Measurements from ENCODE around the gene PNLDC1.
"Not testable (repeated sequence)": the region's sequence is repeated elsewhere in the genome, so short reads cannot be mapped to it uniquely, and the experiment has no call there.

The PNLDC1 gene

GRCh38 chr6:159819098-159819497 is 19.0 kb downstream of the PNLDC1 start:
- DNase-seq (ENCODE audit: low read depth in 2 of 2, low spot score in 1 of 2), result no peak

- no peak for DNase-seq (ENCODE audit: low read depth in 2 of 2, low spot score in 1 of 2)
Observed at GRCh38 chr6:159819932-159820640, 20.0 kb downstream of the PNLDC1 start.

- no peak for DNase-seq (ENCODE audit: low read depth in 2 of 2, low spot score in 1 of 2)
Observed at GRCh38 chr6:159821122-159821521, 21.0 kb downstream of the PNLDC1 start.

- no peak for DNase-seq (ENCODE audit: low read depth in 2 of 2, low spot score in 1 of 2)
Observed at GRCh38 chr6:159821726-159822125, 21.6 kb downstream of the PNLDC1 start.

GRCh38 chr6:159823953-159824352 is 23.9 kb downstream of the PNLDC1 start:
- DNase-seq (ENCODE audit: low read depth in 2 of 2, low spot score in 1 of 2), result no peak

DNA sequence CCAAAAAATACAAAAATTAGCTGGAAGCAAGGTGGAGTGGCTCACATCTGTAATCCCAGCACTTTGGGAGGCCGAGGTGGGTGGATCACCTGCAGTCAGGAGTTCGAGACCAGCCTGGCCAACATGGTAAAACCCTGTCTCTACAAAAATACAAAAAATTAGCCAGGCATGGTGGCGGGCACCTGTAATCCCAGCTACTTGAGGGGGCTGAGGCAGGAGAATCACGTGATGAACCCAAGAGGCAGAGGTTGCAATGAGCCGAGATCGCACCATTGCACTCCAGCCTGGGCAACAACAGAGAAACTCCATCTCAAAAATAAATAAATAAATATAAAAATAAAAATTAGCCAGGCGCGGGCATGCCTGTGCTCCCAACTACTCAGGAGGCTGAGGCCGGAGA is 24.6 kb downstream of the PNLDC1 start:
- not testable (repeated sequence) for DNase-seq (ENCODE audit: low read depth in 2 of 2, low spot score in 1 of 2)

- DNase-seq (ENCODE audit: low read depth in 2 of 2, low spot score in 1 of 2), result no peak
Observed at GRCh38 chr6:159826004-159826403, 25.9 kb downstream of the PNLDC1 start.

- DNase-seq (ENCODE audit: low read depth in 2 of 2, low spot score in 1 of 2), result no peak
Observed at GRCh38 chr6:159826968-159827647, 27.0 kb downstream of the PNLDC1 start.

DNA sequence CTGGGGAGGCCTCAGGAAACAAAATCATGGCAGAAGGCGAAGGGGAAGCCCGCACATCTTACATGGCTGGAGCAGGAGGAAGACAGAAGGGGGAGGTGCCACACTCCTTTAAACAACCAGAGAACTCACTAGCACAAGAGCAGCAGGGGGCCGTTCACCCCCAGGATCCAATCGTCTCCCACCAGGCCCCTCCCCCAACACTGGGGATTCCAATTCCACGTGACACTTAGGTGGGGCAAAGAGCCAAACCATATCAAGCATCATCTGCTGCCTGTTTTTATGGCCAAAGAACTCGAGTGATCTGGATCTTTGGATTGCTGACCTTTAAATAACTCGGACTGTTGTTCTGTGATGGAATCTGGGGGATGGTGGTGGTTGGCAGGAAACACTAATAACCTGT is 28.0 kb downstream of the PNLDC1 start:
- DNase-seq (ENCODE audit: low read depth in 2 of 2, low spot score in 1 of 2), result no peak

DNA sequence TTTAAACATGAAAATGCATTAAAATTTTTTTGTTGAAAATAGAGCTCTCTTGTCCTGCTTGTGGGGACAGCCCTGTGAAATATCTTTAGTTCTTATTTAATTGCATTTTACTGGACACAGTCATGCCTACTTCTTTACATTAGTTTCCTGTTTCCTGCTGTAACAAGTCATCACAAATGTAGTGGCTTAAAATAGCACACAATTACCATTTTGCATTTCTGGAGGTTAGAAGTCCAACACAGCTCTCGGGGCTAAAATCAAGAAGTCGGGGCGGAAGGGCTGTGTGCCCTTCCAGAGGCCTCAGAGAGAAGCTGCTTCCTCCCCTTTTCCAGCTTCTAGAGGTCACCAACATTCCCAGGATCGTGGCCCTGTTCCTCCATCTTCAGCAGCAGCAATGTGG is 29.4 kb downstream of the PNLDC1 start:
- DNase-seq (ENCODE audit: low read depth in 2 of 2, low spot score in 1 of 2), result no peak

GRCh38 chr6:159830501-159831372 is 30.7 kb downstream of the PNLDC1 start:
- no peak for DNase-seq (ENCODE audit: low read depth in 2 of 2, low spot score in 1 of 2)

DNA sequence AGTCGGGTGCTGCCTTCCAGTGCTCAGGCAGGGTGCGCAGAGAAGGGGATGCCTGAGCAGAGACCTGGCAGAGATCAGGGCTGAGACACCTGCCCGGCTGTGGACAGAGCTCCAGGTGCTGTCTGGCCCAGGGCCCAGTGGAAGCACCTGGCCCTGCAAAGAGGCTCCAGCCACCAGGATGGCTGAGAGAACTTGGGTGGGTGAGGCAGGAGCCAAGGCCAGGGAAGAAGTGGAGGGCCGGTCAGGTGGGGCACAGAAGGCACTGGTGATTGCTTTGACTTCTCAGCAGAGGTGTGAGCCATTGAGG is 31.2 kb downstream of the PNLDC1 start:
- DNase-seq (ENCODE audit: low read depth in 2 of 2, low spot score in 1 of 2), result no peak

- DNase-seq (ENCODE audit: low read depth in 2 of 2, low spot score in 1 of 2), result no peak
Observed at GRCh38 chr6:159832946-159833345, 32.9 kb downstream of the PNLDC1 start.

DNA sequence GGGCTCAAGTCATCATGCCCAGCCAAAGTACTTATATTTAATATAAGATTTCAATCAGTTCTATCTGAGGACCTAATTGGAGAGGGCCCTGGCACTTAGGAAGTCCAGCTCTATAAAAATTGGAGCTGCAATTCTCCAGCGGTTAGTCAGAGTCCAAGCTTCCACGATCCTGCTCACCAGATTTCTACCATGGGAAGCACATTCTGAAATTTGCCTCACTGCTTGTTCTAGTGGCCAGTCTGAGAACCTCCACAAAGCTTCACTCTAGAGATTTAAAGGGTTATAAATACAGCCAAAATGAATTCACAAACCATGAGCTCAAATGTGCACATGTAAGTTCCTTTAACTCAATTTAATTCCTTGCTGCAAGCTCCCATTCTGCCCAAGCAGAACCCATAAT is 33.5 kb downstream of the PNLDC1 start:
- DNase-seq (ENCODE audit: low read depth in 2 of 2, low spot score in 1 of 2), result no peak

DNA sequence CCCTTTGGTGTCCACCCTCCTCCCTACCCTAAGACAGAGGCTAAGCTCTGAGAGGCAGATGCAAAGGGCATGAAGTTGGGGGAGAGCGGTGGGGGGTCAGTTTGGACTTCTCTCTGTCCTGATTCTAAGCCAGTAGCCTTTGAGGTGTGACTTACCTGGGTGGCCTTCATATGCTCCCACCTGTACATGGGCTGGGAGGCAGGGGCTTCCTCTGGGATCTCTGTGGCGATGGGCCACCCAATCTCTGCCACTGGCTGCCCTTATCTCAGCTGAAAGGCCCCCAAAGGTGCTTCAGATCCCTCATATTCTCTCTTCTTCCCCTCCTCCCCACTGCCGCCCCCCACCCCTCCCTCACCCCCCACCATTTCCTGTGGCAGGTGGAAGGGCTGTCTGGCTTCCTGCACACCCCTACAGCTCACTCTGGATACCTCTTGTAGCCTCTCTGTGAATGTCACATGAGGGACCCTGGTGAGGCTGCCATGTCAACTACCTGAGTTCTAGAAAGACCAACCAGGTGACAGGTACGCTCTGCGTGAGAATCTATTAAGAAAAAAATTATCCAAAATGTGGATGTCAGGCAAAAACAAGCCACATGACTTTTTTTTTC is 34.0 kb downstream of the PNLDC1 start:
- no peak for DNase-seq (ENCODE audit: low read depth in 2 of 2, low spot score in 1 of 2)

DNA sequence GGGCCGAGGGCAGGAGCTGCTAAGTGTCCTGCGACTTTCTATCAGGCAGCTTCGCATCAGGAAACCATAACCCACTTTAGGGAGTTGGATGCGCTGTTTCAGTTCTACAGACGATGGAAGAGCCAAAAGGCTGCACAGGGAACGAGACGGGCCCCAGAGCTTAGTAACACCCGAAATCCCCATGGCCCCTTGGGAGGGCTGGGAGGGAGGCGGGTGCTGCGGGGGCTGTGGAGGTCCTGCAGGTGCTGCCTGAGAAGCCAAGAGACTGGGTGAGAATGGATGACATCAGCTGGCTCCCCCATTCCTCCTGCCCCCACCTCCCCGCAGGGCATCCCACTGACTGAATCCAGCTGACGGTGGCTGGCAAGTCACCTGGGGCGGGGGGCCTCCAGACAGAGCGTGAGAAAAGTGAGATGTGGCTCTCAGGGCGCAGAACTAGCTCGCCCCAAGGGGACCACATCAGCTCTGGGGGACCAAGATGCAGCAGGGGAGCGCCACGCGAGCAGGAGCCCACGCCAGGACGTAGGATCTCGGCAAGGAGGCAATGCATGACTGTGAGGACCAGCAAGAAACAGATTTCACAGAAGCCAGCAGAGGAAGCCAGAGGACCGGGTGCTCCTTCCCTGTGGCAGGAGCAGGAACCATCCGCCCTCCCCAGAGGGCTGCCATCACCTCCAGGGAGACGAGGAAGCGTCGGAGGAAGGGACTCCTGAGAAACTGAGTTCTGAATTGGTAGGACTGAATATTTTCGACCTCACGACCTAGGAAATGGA is 36.8 kb downstream of the PNLDC1 start:
- no peak for DNase-seq (ENCODE audit: low read depth in 2 of 2, low spot score in 1 of 2)

DNA sequence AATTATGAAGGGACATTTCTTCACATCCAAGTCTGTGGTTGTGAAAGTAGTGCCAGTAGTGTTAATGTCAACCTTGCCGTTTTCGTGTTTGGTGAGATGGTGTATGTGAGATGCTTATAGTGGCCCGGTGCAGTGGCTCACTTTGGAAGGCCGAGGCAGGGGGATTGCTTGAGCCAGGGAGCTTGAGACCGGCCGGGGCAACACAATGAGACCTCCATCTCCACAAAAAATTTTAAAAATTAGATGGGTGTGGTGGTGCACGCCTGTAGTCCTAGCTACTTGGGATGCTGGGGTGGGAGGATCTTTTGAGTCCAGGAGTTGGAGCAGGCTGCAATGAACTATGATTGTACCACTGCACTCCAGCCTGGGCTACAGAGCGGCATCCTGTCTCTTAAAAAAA is 37.4 kb downstream of the PNLDC1 start:
- no peak for DNase-seq (ENCODE audit: low read depth in 2 of 2, low spot score in 1 of 2)

GRCh38 chr6:159838020-159838744 is 38.1 kb downstream of the PNLDC1 start:
- DNase-seq (ENCODE audit: low read depth in 2 of 2, low spot score in 1 of 2), result no peak

DNA sequence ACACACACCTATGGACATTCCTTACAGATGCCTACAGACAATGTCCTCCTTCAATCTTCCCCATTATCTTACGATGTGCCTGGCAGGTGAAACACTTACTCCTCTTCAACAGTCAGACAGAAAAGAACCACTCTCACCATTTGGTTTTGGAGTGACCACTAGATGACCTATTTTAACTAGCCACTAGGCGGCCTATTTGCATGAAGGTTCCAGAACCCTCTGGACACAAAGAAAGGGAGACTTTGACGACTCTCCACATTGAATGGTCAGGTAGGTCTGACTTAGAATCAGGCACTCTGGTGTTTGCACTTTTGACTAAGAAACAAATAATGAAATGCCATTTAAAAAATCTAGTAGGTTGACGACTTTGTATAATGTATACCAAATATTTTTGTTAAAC is 42.0 kb downstream of the PNLDC1 start:
- DNase-seq (ENCODE audit: low read depth in 2 of 2, low spot score in 1 of 2), result no peak
